Peyer's patch (tissue), 4 donors: Measurements from ENCODE around the gene ARRDC4. TPM values are rescaled to one million over a fixed set of nuclear protein-coding genes. Genes with fewer than 3 reads are reported as not detected.

Source experiments
- DNase-seq, 3 donors: peaks; one replicate each; pipeline ENCODE4 v3.0.0-alpha.2; 2017 to 2019
- H3K27ac ChIP-seq, 4 donors: fragments of 200-600 bp; sonication (generic); one replicate each; pipeline ENCODE4 v1.5.1; 2016 to 2019
- H3K27me3 ChIP-seq, 2 donors: fragments of 200-600 bp; sonication (generic); one replicate each; pipeline ENCODE4 v1.5.1; 2019
- H3K36me3 ChIP-seq, 3 donors: fragments of 200-600 bp; sonication (generic); one replicate each; pipeline ENCODE4 v1.5.1; 2016 to 2019
- H3K4me1 ChIP-seq, 4 donors: fragments of 200-600 bp; sonication (generic); one replicate each; pipeline ENCODE4 v1.5.1; 2016 to 2019
- H3K4me3 ChIP-seq, 4 donors: fragments of 200-600 bp; sonication (generic); 1 replicate in 3 of 4; 2 replicates in 1 of 4; pipeline ENCODE4 v1.5.1; 2016 to 2019; ENCODE audit warnings: mild to moderate bottlenecking in 1 of 4
- H3K9me3 ChIP-seq, 4 donors: fragments of 200-600 bp; sonication (generic); one replicate each; pipeline ENCODE4 v1.5.1; 2016 to 2019; ENCODE audit warnings: mild to moderate bottlenecking in 1 of 4
- CTCF ChIP-seq, 6 experiments: fragments of 450-650 bp in 4 of 6; fragments of 200-600 bp in 2 of 6; sonication (generic) in 1 of 6; IDR thresholded peaks; one replicate each; pipeline ENCODE4 v1.5.1; 2017 to 2019; ENCODE audit warnings: antibody characterized with exemption in 6 of 6, mild to moderate bottlenecking in 3 of 6, moderate library complexity in 1 of 6
- POLR2A ChIP-seq, 2 donors: fragments of 450-650 bp; IDR thresholded peaks; one replicate each; pipeline ENCODE4 v1.5.1; 2017; ENCODE audit warnings: antibody characterized with exemption in 2 of 2, mild to moderate bottlenecking in 2 of 2, moderate library complexity in 2 of 2
- total RNA-seq, 4 donors: library from RNA; depleted of rRNA; stranded (reverse); fragments of >200 nt; gene quantifications; one replicate each; pipeline ENCODE4 v1.1.0, GENCODE V29; 2016

Gene ARRDC4
- total RNA-seq, 4 donors from 2014 or later: 28.2 to 110 (median 76.9) TPM

GRCh38 chr15:97959724-97960363 is 659 bp upstream of the ARRDC4 start:
- TF ChIP-seq CTCF (IDR thresholded peaks at IDR 0.05): no peak
- TF ChIP-seq POLR2A (IDR thresholded peaks at IDR 0.05): peak in 1 of 2 donors; percentile 12
- Histone ChIP-seq H3K4me3 (peak overlapping the region; percentile 0 to 72 (median 52)), H3K9me3 (no peaks in the 10 kb centered on the region), H3K4me1 (peaks cover 0 to 11% (median 0%) of the 10 kb centered on the region in 4 donors), H3K27ac (peak overlapping the region; percentile 64 to 96 (median 82)), H3K36me3 (no peaks in the 10 kb centered on the region), H3K27me3 (no peaks in the 10 kb centered on the region)
- DNase-seq: no peak

- H3K27me3 ChIP-seq: no peaks in the 10 kb centered on the region
- H3K4me1 ChIP-seq: peaks cover 0 to 24% (median 0%) of the 10 kb centered on the region in 4 donors
- H3K27ac ChIP-seq: peak overlapping the region; percentile 81 to 96 (median 90)
- no peaks in the 10 kb centered on the region for H3K36me3 ChIP-seq
- TF ChIP-seq POLR2A (IDR thresholded peaks at IDR 0.05): no peak
- TF ChIP-seq CTCF (IDR thresholded peaks at IDR 0.05): no peak
- peak; percentile 19 to 75 (median 69) for DNase-seq
- peak overlapping the region; percentile 72 to 84 (median 78) for H3K4me3 ChIP-seq
- no peaks in the 10 kb centered on the region for H3K9me3 ChIP-seq
These were observed 808 bp downstream of the ARRDC4 start for GRCh38 chr15:97961067-97961954.

GRCh38 chr15:97962263-97962662 is 1.8 kb downstream of the ARRDC4 start:
- TF ChIP-seq POLR2A (IDR thresholded peaks at IDR 0.05): peak in 1 of 2 donors; percentile 13
- no peak for TF ChIP-seq CTCF (IDR thresholded peaks at IDR 0.05)
- Histone ChIP-seq H3K4me1 (peaks cover 0 to 34% (median 0%) of the 10 kb centered on the region in 4 donors), H3K27ac (peak overlapping the region in 3 of 4 donors; percentile 86 to 96 (median 95)), H3K4me3 (peak overlapping the region in 2 of 4 donors; percentile 83 to 84), H3K9me3 (no peaks in the 10 kb centered on the region), H3K27me3 (no peaks in the 10 kb centered on the region), H3K36me3 (no peaks in the 10 kb centered on the region)
- no peak for DNase-seq

- no peak for DNase-seq
- Histone ChIP-seq H3K4me1 (peaks cover 0 to 37% (median 0%) of the 10 kb centered on the region in 4 donors), H3K36me3 (peaks cover 0 to 5% (median 0%) of the 10 kb centered on the region in 3 donors), H3K27ac (peak overlapping the region in 1 of 4 donors; percentile 1), H3K9me3 (no peaks in the 10 kb centered on the region), H3K27me3 (no peaks in the 10 kb centered on the region), H3K4me3 (peak overlapping the region in 1 of 4 donors; percentile 84)
- TF ChIP-seq CTCF (IDR thresholded peaks at IDR 0.05): no peak
- no peak for TF ChIP-seq POLR2A (IDR thresholded peaks at IDR 0.05)
These were observed 3.3 kb downstream of the ARRDC4 start for GRCh38 chr15:97963779-97964178.

- peak overlapping the region in 1 of 4 donors; percentile 6 for H3K27ac ChIP-seq
- H3K4me1 ChIP-seq: peaks cover 0 to 37% (median 0%) of the 10 kb centered on the region in 4 donors
- no peak overlapping the region for H3K4me3 ChIP-seq
- no peaks in the 10 kb centered on the region for H3K9me3 ChIP-seq
- peaks cover 0 to 30% (median 0%) of the 10 kb centered on the region in 3 donors for H3K36me3 ChIP-seq
- DNase-seq: no peak
- TF ChIP-seq CTCF (IDR thresholded peaks at IDR 0.05) (no peak), POLR2A (IDR thresholded peaks at IDR 0.05) (no peak)
- H3K27me3 ChIP-seq: no peaks in the 10 kb centered on the region
These were observed 5.7 kb downstream of the ARRDC4 start for GRCh38 chr15:97966246-97966645.
